SH-SY5Y (cell line): ENCODE data around the gene LRRC8B.

Source experiments
- GATA2 ChIP-seq: IDR thresholded peaks from 2 replicates; pipeline ENCODE4 v1.6.1; 2011; ENCODE audit warnings: mild to moderate bottlenecking, low read depth, low read length
- GATA3 ChIP-seq: IDR thresholded peaks from 2 replicates; pipeline ENCODE4 v1.6.1; 2011; ENCODE audit warnings: low read depth, mild to moderate bottlenecking, low read length, moderate library complexity

- no peak for TF ChIP-seq GATA2
- TF ChIP-seq GATA3, result no peak
Observed at GRCh38 chr1:89620664-89621063, 96.0 kb downstream of the LRRC8B start.
